Muscle layer of duodenum (tissue), 2 donors: ENCODE data around the gene OR6V1.

Experiments
- H3K27ac ChIP-seq: one replicate; pipeline ENCODE4 v1.7.0; 2013; ENCODE audit warnings: mild to moderate bottlenecking, low read length
- H3K27me3 ChIP-seq: one replicate; pipeline ENCODE4 v1.7.0; 2013; ENCODE audit warnings: low read depth, mild to moderate bottlenecking, control low read depth, low read length
- H3K36me3 ChIP-seq, 2 donors: one replicate each; pipeline ENCODE4 v1.7.0; 2013; ENCODE audit warnings: low read length in 2 of 2, control low read depth in 1 of 2, mild to moderate bottlenecking in 1 of 2; ENCODE audit not compliant: insufficient read depth in 2 of 2, control insufficient read depth in 1 of 2
- H3K4me1 ChIP-seq, 2 donors: one replicate each; pipeline ENCODE4 v1.7.0; 2013; ENCODE audit warnings: low read length in 2 of 2, mild to moderate bottlenecking in 2 of 2, control low read depth in 1 of 2, moderate library complexity in 1 of 2; ENCODE audit not compliant: insufficient read depth in 2 of 2, control insufficient read depth in 1 of 2
- H3K4me3 ChIP-seq, 2 donors: one replicate each; pipeline ENCODE4 v1.7.0; 2013; ENCODE audit warnings: low read length in 2 of 2, low read depth in 1 of 2, mild to moderate bottlenecking in 1 of 2
- H3K9me3 ChIP-seq, 2 donors: one replicate each; pipeline ENCODE4 v1.7.0; 2013; ENCODE audit warnings: low read length in 2 of 2, control low read depth in 1 of 2, mild to moderate bottlenecking in 1 of 2; ENCODE audit not compliant: control insufficient read depth in 1 of 2
- donor health status: healthy.

The OR6V1 gene

GRCh38 chr7:143015926-143016490 lies 36.1 kb upstream of the OR6V1 start:
- Histone ChIP-seq H3K4me3 (no peak overlapping the region), H3K4me1 (peaks cover 0 to 10% of the 10 kb centered on the region in 2 donors), H3K27me3 (no peaks in the 10 kb centered on the region), H3K27ac (no peak overlapping the region), H3K36me3 (no peaks in the 10 kb centered on the region), H3K9me3 (no peaks in the 10 kb centered on the region)

- Histone ChIP-seq H3K36me3 (no peaks in the 10 kb centered on the region), H3K4me1 (peaks cover 0 to 10% of the 10 kb centered on the region in 2 donors), H3K27me3 (no peaks in the 10 kb centered on the region), H3K4me3 (no peak overlapping the region), H3K27ac (no peak overlapping the region), H3K9me3 (no peaks in the 10 kb centered on the region)
Observed at GRCh38 chr7:143016996-143017395, 35.1 kb upstream of the OR6V1 start.

- Histone ChIP-seq H3K9me3 (no peaks in the 10 kb centered on the region), H3K27me3 (no peaks in the 10 kb centered on the region), H3K4me3 (no peak overlapping the region), H3K27ac (no peak overlapping the region), H3K4me1 (peaks cover 0 to 5% of the 10 kb centered on the region in 2 donors), H3K36me3 (no peaks in the 10 kb centered on the region)
Observed at GRCh38 chr7:143018931-143019330, 33.2 kb upstream of the OR6V1 start.

GRCh38 chr7:143023047-143023446 lies 29.1 kb upstream of the OR6V1 start:
- Histone ChIP-seq H3K9me3 (no peaks in the 10 kb centered on the region), H3K4me3 (no peak overlapping the region), H3K27me3 (no peaks in the 10 kb centered on the region), H3K4me1 (no peaks in the 10 kb centered on the region), H3K36me3 (no peaks in the 10 kb centered on the region), H3K27ac (no peak overlapping the region)

- Histone ChIP-seq H3K27me3 (no peaks in the 10 kb centered on the region), H3K27ac (no peak overlapping the region), H3K4me1 (no peaks in the 10 kb centered on the region), H3K36me3 (no peaks in the 10 kb centered on the region), H3K9me3 (no peaks in the 10 kb centered on the region), H3K4me3 (no peak overlapping the region)
Observed at GRCh38 chr7:143025371-143025770, 26.8 kb upstream of the OR6V1 start.

GRCh38 chr7:143027032-143027431 lies 25.1 kb upstream of the OR6V1 start, which contains the start of gene OR9A2:
Gene OR9A2 (minus strand): TSS chr7:143027132. CDS start chr7:143027132, 0 bp downstream.
- H3K27ac ChIP-seq: no peak within 1 kb of the TSS
- H3K4me1 ChIP-seq: no peaks in the 10 kb centered on the region
- H3K9me3 ChIP-seq: no peaks in the 10 kb centered on the region
- H3K27me3 ChIP-seq: no peaks in the 10 kb centered on the region
- no peak within 1 kb of the TSS for H3K4me3 ChIP-seq
- no peaks in the 10 kb centered on the region for H3K36me3 ChIP-seq

GRCh38 chr7:143027683-143028082 lies 24.5 kb upstream of the OR6V1 start:
- Histone ChIP-seq H3K4me3 (no peak overlapping the region), H3K4me1 (no peaks in the 10 kb centered on the region), H3K27me3 (no peaks in the 10 kb centered on the region), H3K36me3 (no peaks in the 10 kb centered on the region), H3K27ac (no peak overlapping the region), H3K9me3 (no peaks in the 10 kb centered on the region)

- no peak overlapping the region for H3K4me3 ChIP-seq
- peaks cover 0 to 3% of the 10 kb centered on the region in 2 donors for H3K9me3 ChIP-seq
- H3K27me3 ChIP-seq: no peaks in the 10 kb centered on the region
- no peak overlapping the region for H3K27ac ChIP-seq
- no peaks in the 10 kb centered on the region for H3K36me3 ChIP-seq
- no peaks in the 10 kb centered on the region for H3K4me1 ChIP-seq
Observed at GRCh38 chr7:143038635-143039034, 13.5 kb upstream of the OR6V1 start.

GRCh38 chr7:143040209-143040715 lies 11.9 kb upstream of the OR6V1 start:
- H3K36me3 ChIP-seq: no peaks in the 10 kb centered on the region
- no peaks in the 10 kb centered on the region for H3K27me3 ChIP-seq
- no peak overlapping the region for H3K4me3 ChIP-seq
- no peaks in the 10 kb centered on the region for H3K9me3 ChIP-seq
- H3K4me1 ChIP-seq: no peaks in the 10 kb centered on the region
- no peak overlapping the region for H3K27ac ChIP-seq

- no peak overlapping the region for H3K4me3 ChIP-seq
- H3K36me3 ChIP-seq: no peaks in the 10 kb centered on the region
- no peaks in the 10 kb centered on the region for H3K9me3 ChIP-seq
- H3K27me3 ChIP-seq: no peaks in the 10 kb centered on the region
- no peaks in the 10 kb centered on the region for H3K4me1 ChIP-seq
- no peak overlapping the region for H3K27ac ChIP-seq
Observed at GRCh38 chr7:143041346-143041745, 10.8 kb upstream of the OR6V1 start.

GRCh38 chr7:143042159-143042789 lies 9.9 kb upstream of the OR6V1 start:
- Histone ChIP-seq H3K4me1 (no peaks in the 10 kb centered on the region), H3K4me3 (no peak overlapping the region), H3K9me3 (no peaks in the 10 kb centered on the region), H3K27ac (no peak overlapping the region), H3K27me3 (no peaks in the 10 kb centered on the region), H3K36me3 (no peaks in the 10 kb centered on the region)
